Gastroesophageal sphincter (tissue), 4 donors: Measurements from ENCODE around the gene PKIB. TPM values are rescaled to one million over a fixed set of nuclear protein-coding genes. Genes with fewer than 3 reads are reported as not detected.

ENCODE experiments used
- ATAC-seq: fragments of 150-250 bp; one replicate; pipeline ENCODE4 v1.9.1; 2016; ENCODE audit warnings: mild to moderate bottlenecking, moderate library complexity
- H3K27ac ChIP-seq, 4 donors: fragments of 200-600 bp; sonication (generic) in 3 of 4; 1 replicate in 3 of 4; 2 replicates in 1 of 4; pipeline ENCODE4 v1.5.1; 2016 to 2019
- H3K27me3 ChIP-seq: fragments of 200-600 bp; sonication (generic); one replicate; pipeline ENCODE4 v1.5.1; 2019
- H3K36me3 ChIP-seq, 2 donors: fragments of 200-600 bp; sonication (generic); one replicate each; pipeline ENCODE4 v1.5.1; 2019; ENCODE audit warnings: control low read depth in 1 of 2
- H3K4me1 ChIP-seq, 3 donors: fragments of 200-600 bp; sonication (generic); 1 replicate in 2 of 3; 2 replicates in 1 of 3; pipeline ENCODE4 v1.5.1; 2016 to 2019; ENCODE audit warnings: control low read depth in 2 of 3
- H3K4me3 ChIP-seq, 2 donors: fragments of 200-600 bp; sonication (generic); one replicate each; pipeline ENCODE4 v1.5.1; 2019; ENCODE audit warnings: mild to moderate bottlenecking in 1 of 2, moderate library complexity in 1 of 2
- H3K9me3 ChIP-seq, 3 donors: fragments of 200-600 bp; sonication (generic); one replicate each; pipeline ENCODE4 v1.5.1; 2017 to 2019; ENCODE audit warnings: control low read depth in 2 of 3
- EP300 ChIP-seq: sonication (generic); formaldehyde crosslinking; IDR thresholded peaks from one replicate; pipeline ENCODE4 v1.6.1; 2017; ENCODE audit warnings: antibody characterized with exemption, mild to moderate bottlenecking
- POLR2A ChIP-seq, 2 donors: fragments of 450-650 bp; IDR thresholded peaks; one replicate each; pipeline ENCODE4 v1.6.1; 2017; ENCODE audit warnings: antibody characterized with exemption in 2 of 2, mild to moderate bottlenecking in 2 of 2, moderate library complexity in 1 of 2
- POLR2AphosphoS5 ChIP-seq: sonication (generic); formaldehyde crosslinking; IDR thresholded peaks from one replicate; pipeline ENCODE4 v1.6.1; 2017; ENCODE audit warnings: antibody characterized with exemption
- WGBS, 2 donors: methylation state at CpG; one replicate each; pipeline ENCODE4 v1.1.5; 2018; ENCODE audit warnings: low coverage in 1 of 2; 5-methylcytosine and 5-hydroxymethylcytosine counted together
- total RNA-seq, 4 donors: library from RNA; depleted of rRNA; stranded (reverse); fragments of >200 nt; gene quantifications; one replicate each; pipeline ENCODE4 v1.1.0, GENCODE V29; 2016
- TF ChIP-seq, protein P1 (sequence below), 4 experiments: fragments of 200-600 bp in 2 of 4; fragments of 450-650 bp in 2 of 4; sonication (generic) in 1 of 4; IDR thresholded peaks; one replicate each; pipeline ENCODE4 v1.5.1; 2017 to 2019; ENCODE audit warnings: antibody characterized with exemption in 4 of 4, mild to moderate bottlenecking in 2 of 4, moderate library complexity in 2 of 4

PKIB gene
- total RNA-seq, 4 donors from 2014 or later, result 0.67 to 1.1 TPM; not detected in 2

DNA sequence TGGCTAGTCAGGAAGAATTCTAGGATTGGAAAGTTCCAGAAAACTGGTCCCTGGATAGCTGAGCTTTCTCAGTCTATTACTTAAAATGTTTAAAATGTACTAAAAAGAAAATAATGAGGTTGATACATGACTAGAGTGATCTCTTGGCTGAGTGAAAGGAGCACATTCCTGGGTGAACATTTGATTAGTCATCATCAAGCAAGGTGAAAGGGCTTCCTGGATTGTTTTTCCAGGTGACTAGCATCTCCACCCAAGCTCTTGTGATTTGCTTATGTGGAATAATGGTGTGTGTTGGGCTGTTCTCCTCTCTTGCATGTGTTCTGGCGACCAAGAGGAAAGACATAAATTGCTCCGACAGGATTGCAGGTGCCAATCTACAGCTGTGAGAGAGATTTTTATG, 42.9 kb downstream of the PKIB start:
- no peak for ATAC-seq
- no peak overlapping the region for H3K27ac ChIP-seq

DNA sequence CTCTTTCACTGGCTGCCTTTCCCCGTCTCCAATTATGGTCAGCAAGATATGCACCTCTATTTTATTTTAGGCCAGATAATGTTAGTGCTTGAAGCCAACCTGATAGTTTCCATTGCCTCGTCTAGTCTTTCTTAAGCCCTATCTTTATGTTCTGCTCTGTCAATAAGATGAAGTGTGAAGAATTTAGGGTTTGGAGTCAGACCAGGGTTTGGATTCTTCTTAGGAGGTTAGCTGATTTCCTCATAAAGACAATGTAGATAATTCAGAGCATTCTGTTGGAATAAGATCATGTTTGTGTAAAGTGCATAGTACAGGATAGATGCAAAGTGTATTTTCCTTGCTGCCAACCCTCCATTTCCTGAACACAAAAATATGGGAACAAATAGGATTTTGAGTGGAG, 43.8 kb downstream of the PKIB start:
- no peak overlapping the region for H3K27ac ChIP-seq
- WGBS, 2 donors, result 70 to 75% methylated on average over 1 to 2 of the region's 2 CpGs
- TF ChIP-seq EP300 (no peak), POLR2A (IDR thresholded peaks at IDR 0.05) (no peak), POLR2AphosphoS5 (no peak)
- TF ChIP-seq, protein P1, sequence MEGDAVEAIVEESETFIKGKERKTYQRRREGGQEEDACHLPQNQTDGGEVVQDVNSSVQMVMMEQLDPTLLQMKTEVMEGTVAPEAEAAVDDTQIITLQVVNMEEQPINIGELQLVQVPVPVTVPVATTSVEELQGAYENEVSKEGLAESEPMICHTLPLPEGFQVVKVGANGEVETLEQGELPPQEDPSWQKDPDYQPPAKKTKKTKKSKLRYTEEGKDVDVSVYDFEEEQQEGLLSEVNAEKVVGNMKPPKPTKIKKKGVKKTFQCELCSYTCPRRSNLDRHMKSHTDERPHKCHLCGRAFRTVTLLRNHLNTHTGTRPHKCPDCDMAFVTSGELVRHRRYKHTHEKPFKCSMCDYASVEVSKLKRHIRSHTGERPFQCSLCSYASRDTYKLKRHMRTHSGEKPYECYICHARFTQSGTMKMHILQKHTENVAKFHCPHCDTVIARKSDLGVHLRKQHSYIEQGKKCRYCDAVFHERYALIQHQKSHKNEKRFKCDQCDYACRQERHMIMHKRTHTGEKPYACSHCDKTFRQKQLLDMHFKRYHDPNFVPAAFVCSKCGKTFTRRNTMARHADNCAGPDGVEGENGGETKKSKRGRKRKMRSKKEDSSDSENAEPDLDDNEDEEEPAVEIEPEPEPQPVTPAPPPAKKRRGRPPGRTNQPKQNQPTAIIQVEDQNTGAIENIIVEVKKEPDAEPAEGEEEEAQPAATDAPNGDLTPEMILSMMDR (IDR thresholded peaks at IDR 0.05), result no peak
- no peak for ATAC-seq
- H3K36me3 ChIP-seq, result no peaks in the 10 kb centered on the region
- H3K9me3 ChIP-seq, result no peaks in the 10 kb centered on the region
- no peaks in the 10 kb centered on the region for H3K27me3 ChIP-seq
- no peak overlapping the region for H3K4me3 ChIP-seq
- H3K4me1 ChIP-seq, result no peaks in the 10 kb centered on the region

More for the DNA sequence above, 42.9 kb downstream of the PKIB start:
- Histone ChIP-seq H3K27me3 (no peaks in the 10 kb centered on the region), H3K36me3 (no peaks in the 10 kb centered on the region), H3K4me1 (no peaks in the 10 kb centered on the region), H3K9me3 (no peaks in the 10 kb centered on the region), H3K4me3 (no peak overlapping the region)
- no peak for TF ChIP-seq POLR2A (IDR thresholded peaks at IDR 0.05)
- no peak for TF ChIP-seq POLR2AphosphoS5
- TF ChIP-seq EP300, result no peak
- TF ChIP-seq, protein P1 (IDR thresholded peaks at IDR 0.05), result no peak
- WGBS, 2 donors, result 40 to 75% methylated on average over 1 to 2 of the region's 2 CpGs

DNA sequence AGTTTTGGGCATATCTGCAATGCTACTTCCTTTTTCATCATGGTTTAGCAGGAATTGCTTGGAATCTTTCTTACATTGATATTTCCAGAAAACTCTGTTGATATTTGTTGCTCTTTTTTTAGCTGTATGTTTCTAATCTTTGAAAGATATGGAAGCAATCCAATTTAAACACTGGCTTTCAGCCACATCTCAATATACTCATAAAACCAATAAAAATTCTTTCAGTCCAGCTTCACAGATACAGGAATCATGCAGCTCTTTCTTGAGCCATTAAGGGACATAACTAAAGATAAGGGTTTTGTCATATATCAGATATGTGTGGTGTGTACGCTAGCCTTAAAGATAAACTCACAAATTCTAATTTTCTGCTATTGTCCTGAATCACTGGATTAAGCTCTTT, 47.4 kb downstream of the PKIB start:
- ATAC-seq, result no peak

DNA sequence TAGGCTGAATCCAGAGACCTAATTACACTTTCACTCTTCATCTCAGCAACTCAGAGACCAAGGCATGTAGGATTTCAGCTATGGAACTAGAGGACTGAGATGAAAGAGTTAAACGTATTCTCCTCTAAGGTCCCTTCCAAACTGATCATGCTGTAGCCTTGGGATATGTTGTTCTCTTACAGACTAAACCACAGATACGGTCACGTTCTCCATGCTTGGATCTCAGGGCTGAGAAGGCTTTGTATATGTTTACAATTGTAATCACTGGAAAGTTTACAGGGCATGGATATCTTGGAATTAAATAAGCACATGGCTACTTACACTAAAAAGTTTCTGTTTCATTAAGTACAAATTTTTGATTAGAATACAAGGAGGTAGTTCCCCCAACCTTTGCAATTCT, 50.1 kb downstream of the PKIB start:
- ATAC-seq, result no peak
- no peak overlapping the region for H3K4me3 ChIP-seq

More for the DNA sequence above, 47.4 kb downstream of the PKIB start:
- Histone ChIP-seq H3K27ac (no peak overlapping the region), H3K9me3 (no peaks in the 10 kb centered on the region), H3K27me3 (no peaks in the 10 kb centered on the region), H3K4me3 (no peak overlapping the region), H3K36me3 (no peaks in the 10 kb centered on the region), H3K4me1 (no peaks in the 10 kb centered on the region)
- TF ChIP-seq POLR2A (IDR thresholded peaks at IDR 0.05) (no peak), EP300 (no peak), POLR2AphosphoS5 (no peak)
- TF ChIP-seq, protein P1 (IDR thresholded peaks at IDR 0.05), result no peak
- WGBS, 2 donors, result 67 to 88% methylated on average over 1 of the region's 1 CpG

DNA sequence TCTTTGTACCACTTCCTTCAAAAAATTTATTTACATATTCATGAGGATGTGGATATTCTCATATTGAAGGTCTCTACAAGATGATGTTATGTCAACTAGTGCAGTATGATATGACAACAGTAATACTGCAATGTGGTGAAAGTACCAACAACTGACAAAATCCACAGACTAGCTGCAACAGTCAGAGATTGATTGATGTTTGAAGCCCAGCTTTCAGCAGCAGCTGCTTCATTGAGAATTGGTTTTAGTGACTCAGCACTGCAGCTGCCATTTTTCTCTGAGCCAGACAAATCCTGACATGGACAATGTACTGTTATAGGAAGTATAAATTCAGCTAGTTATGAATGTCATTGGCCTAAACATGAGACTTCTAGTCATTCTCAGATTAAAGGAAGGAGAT, 53.8 kb downstream of the PKIB start:
- Histone ChIP-seq H3K4me3 (no peak overlapping the region), H3K36me3 (no peaks in the 10 kb centered on the region), H3K27me3 (no peaks in the 10 kb centered on the region), H3K4me1 (no peaks in the 10 kb centered on the region), H3K27ac (no peak overlapping the region), H3K9me3 (no peaks in the 10 kb centered on the region)
- ATAC-seq, result no peak
- TF ChIP-seq POLR2A (IDR thresholded peaks at IDR 0.05) (no peak), EP300 (no peak), POLR2AphosphoS5 (no peak)
- TF ChIP-seq, protein P1 (IDR thresholded peaks at IDR 0.05), result no peak

More for the DNA sequence above, 50.1 kb downstream of the PKIB start:
- Histone ChIP-seq H3K9me3 (no peaks in the 10 kb centered on the region), H3K27me3 (no peaks in the 10 kb centered on the region), H3K4me1 (no peaks in the 10 kb centered on the region), H3K27ac (no peak overlapping the region), H3K36me3 (no peaks in the 10 kb centered on the region)
- TF ChIP-seq POLR2A (IDR thresholded peaks at IDR 0.05), result no peak
- TF ChIP-seq EP300, result no peak
- no peak for TF ChIP-seq POLR2AphosphoS5
- TF ChIP-seq, protein P1 (IDR thresholded peaks at IDR 0.05), result no peak
- WGBS, 2 donors, result 41 to 74% methylated on average over 3 of the region's 3 CpGs
